Stomach (tissue), 9 donors: ENCODE measurements around the gene NUDT16L1. TPM values are rescaled to one million over a fixed set of nuclear protein-coding genes. Genes with fewer than 3 reads are reported as not detected.
A peak's percentile ranks its signal among the peaks of the same experiment; 100 is the strongest.
"Not testable (repeated sequence)": the region's sequence is repeated elsewhere in the genome, so short reads cannot be mapped to it uniquely, and the experiment has no call there.

Source experiments
- DNase-seq, 2 donors: peaks; one replicate each; pipeline versions ENCODE4 v3.0.0 to v3.0.0-alpha.2; 2013 to 2019
- H3K27ac ChIP-seq, 5 donors: fragments of 200-600 bp in 4 of 5; sonication (generic) in 4 of 5; one replicate each; pipeline ENCODE4 v1.5.1; 2013 to 2019; ENCODE audit warnings: mild to moderate bottlenecking in 1 of 5, moderate library complexity in 1 of 5
- H3K27me3 ChIP-seq, 3 donors: fragments of 200-600 bp; sonication (generic); one replicate each; pipeline ENCODE4 v1.5.1; 2017 to 2019; ENCODE audit warnings: mixed run types in 1 of 3
- H3K36me3 ChIP-seq, 4 donors: fragments of 200-600 bp; sonication (generic); 1 replicate in 3 of 4; 2 replicates in 1 of 4; pipeline ENCODE4 v1.5.1; 2016 to 2019
- H3K4me1 ChIP-seq, 4 donors: fragments of 200-600 bp; sonication (generic); one replicate each; pipeline ENCODE4 v1.5.1; 2016 to 2019
- H3K4me3 ChIP-seq, 4 donors: fragments of 200-600 bp; sonication (generic) in 3 of 4; one replicate each; pipeline ENCODE4 v1.5.1; 2016 to 2019; ENCODE audit warnings: mild to moderate bottlenecking in 1 of 4
- H3K9me3 ChIP-seq, 4 donors: fragments of 200-600 bp; sonication (generic); one replicate each; pipeline ENCODE4 v1.5.1; 2016 to 2019
- CTCF ChIP-seq, 7 experiments: fragments of 450-650 bp in 4 of 7; fragments of 200-600 bp in 3 of 7; sonication (generic) in 3 of 7; IDR thresholded peaks; one replicate each; pipeline ENCODE4 v1.5.1; 2016 to 2019; ENCODE audit warnings: antibody characterized with exemption in 7 of 7, control low read depth in 2 of 7, mild to moderate bottlenecking in 1 of 7
- EP300 ChIP-seq: sonication (generic); formaldehyde crosslinking; IDR thresholded peaks from one replicate; pipeline ENCODE4 v1.6.1; 2017; ENCODE audit warnings: antibody characterized with exemption
- POLR2A ChIP-seq, 4 donors: fragments of 450-650 bp; IDR thresholded peaks; one replicate each; pipeline ENCODE4 v1.6.1; 2016; ENCODE audit warnings: antibody characterized with exemption in 4 of 4, control low read depth in 2 of 4, mild to moderate bottlenecking in 1 of 4, moderate library complexity in 1 of 4
- POLR2AphosphoS5 ChIP-seq, 3 donors: sonication (generic); formaldehyde crosslinking; IDR thresholded peaks; one replicate each; pipeline ENCODE4 v1.6.1; 2016; ENCODE audit warnings: antibody characterized with exemption in 3 of 3
- WGBS, 5 donors: extraction: QIAGEN DNeasy Blood & Tissue Kit in 3 of 5; methylation state at CpG; one replicate each; pipeline versions ENCODE4 v1.1.5 to v1.1.7; 2013 to 2018; 5-methylcytosine and 5-hydroxymethylcytosine counted together
- intact Hi-C: fragments of 100-400 bp; cut with DNase I; formaldehyde crosslinking; loops from one replicate; pipeline ENCODE4 v1.15.1; 2023; ENCODE audit warnings: low total_unique reads
- polyA plus RNA-seq, 3 donors: library from polyadenylated mRNA; stranded (reverse); fragments of 200-250 nt; gene quantifications; one replicate each; pipeline ENCODE4 v1.2.3, GENCODE V29; 2013
- total RNA-seq, 5 donors: library from RNA; depleted of rRNA; stranded (reverse); fragments of >200 nt; gene quantifications; one replicate each; pipeline versions ENCODE4 v1.1.0 to v1.2.3, GENCODE V29; 2014 to 2016
- donor health status: healthy with polysubstance abuse.
- donor health status: Bipolar disorder and iron deficiency.
- donor health status: healthy.

NUDT16L1 gene
- total and polyA plus RNA-seq, 8 donors: 3.5 to 48.2 (median 35.3) TPM

- Histone ChIP-seq H3K4me3 (no peak overlapping the region), H3K27me3 (no peaks in the 10 kb centered on the region), H3K4me1 (peaks cover 22 to 48% (median 40%) of the 10 kb centered on the region in 4 donors), H3K9me3 (no peaks in the 10 kb centered on the region), H3K36me3 (peaks cover 18 to 82% (median 53%) of the 10 kb centered on the region in 4 donors), H3K27ac (no peak overlapping the region)
- intact Hi-C loops: no loop called here
- WGBS, 5 donors: 89 to 95% (median 91%) methylated on average over 11 to 13 of the region's 13 CpGs
- TF ChIP-seq CTCF (IDR thresholded peaks at IDR 0.05): no peak
- TF ChIP-seq EP300: no peak
- TF ChIP-seq POLR2AphosphoS5 (IDR thresholded peaks at IDR 0.05): no peak
- TF ChIP-seq POLR2A (IDR thresholded peaks at IDR 0.05): no peak
- DNase-seq: no peak
These were observed 44.4 kb upstream of the NUDT16L1 start for GRCh38 chr16:4648917-4649316.

- no peaks in the 10 kb centered on the region for H3K9me3 ChIP-seq
- DNase-seq: no peak
- H3K27me3 ChIP-seq: no peaks in the 10 kb centered on the region
- H3K27ac ChIP-seq: peak overlapping the region in 2 of 5 donors; percentile 24 to 27
- peaks cover 28 to 54% (median 49%) of the 10 kb centered on the region in 4 donors for H3K4me1 ChIP-seq
- H3K36me3 ChIP-seq: peaks cover 18 to 85% (median 62%) of the 10 kb centered on the region in 4 donors
- no peak for TF ChIP-seq POLR2A (IDR thresholded peaks at IDR 0.05)
- no peak for TF ChIP-seq CTCF (IDR thresholded peaks at IDR 0.05)
- TF ChIP-seq EP300: no peak
- no peak for TF ChIP-seq POLR2AphosphoS5 (IDR thresholded peaks at IDR 0.05)
- intact Hi-C loops: no loop called here
- WGBS, 5 donors: 83 to 88% (median 87%) methylated on average over 25 of the region's 25 CpGs
- no peak overlapping the region for H3K4me3 ChIP-seq
These were observed 43.5 kb upstream of the NUDT16L1 start for GRCh38 chr16:4649744-4650442.

GRCh38 chr16:4650443-4651074, 42.8 kb upstream of the NUDT16L1 start:
- WGBS, 5 donors: 65 to 78% (median 68%) methylated on average over 14 to 15 of the region's 15 CpGs
- H3K36me3 ChIP-seq: peaks cover 23 to 87% (median 66%) of the 10 kb centered on the region in 4 donors
- TF ChIP-seq POLR2AphosphoS5 (IDR thresholded peaks at IDR 0.05): peak in 1 of 3 donors; percentile 63
- peak in 5 of 7 experiments; percentile 47 to 67 (median 48) for TF ChIP-seq CTCF (IDR thresholded peaks at IDR 0.05)

GRCh38 chr16:4651827-4652226, 41.5 kb upstream of the NUDT16L1 start:
- intact Hi-C loops: no loop called here
- Histone ChIP-seq H3K4me1 (peaks cover 40 to 71% (median 60%) of the 10 kb centered on the region in 4 donors), H3K4me3 (no peak overlapping the region), H3K27ac (peak overlapping the region in 4 of 5 donors; percentile 80 to 90 (median 84)), H3K9me3 (no peaks in the 10 kb centered on the region), H3K27me3 (no peaks in the 10 kb centered on the region), H3K36me3 (peaks cover 33 to 87% (median 76%) of the 10 kb centered on the region in 4 donors)
- 67 to 85% (median 72%) methylated on average over 13 of the region's 13 CpGs for WGBS, 5 donors
- DNase-seq: no peak
- TF ChIP-seq EP300 (no peak), POLR2AphosphoS5 (IDR thresholded peaks at IDR 0.05) (no peak), CTCF (IDR thresholded peaks at IDR 0.05) (no peak), POLR2A (IDR thresholded peaks at IDR 0.05) (no peak)

More at GRCh38 chr16:4650443-4651074, 42.8 kb upstream of the NUDT16L1 start:
- DNase-seq: peak; percentile 71 to 84
- H3K4me3 ChIP-seq, intact Hi-C loops, H3K9me3 ChIP-seq, H3K27me3 ChIP-seq: not testable (repeated sequence)
- H3K4me1 ChIP-seq: peaks cover 35 to 61% (median 55%) of the 10 kb centered on the region in 4 donors
- H3K27ac ChIP-seq: peak overlapping the region in 2 of 5 donors; percentile 24 to 27
